CD4-positive, alpha-beta memory T cell (primary cell): ENCODE data around the gene BANF2. TPM values are rescaled to one million over a fixed set of nuclear protein-coding genes. Genes with fewer than 3 reads are reported as not detected.

Source experiments
- CTCF ChIA-PET: fragments of 350-600 bp; sonication (Branson Sonifier 250); formaldehyde crosslinking; loops from one replicate; lab custom pipeline; 2021; ENCODE audit warnings: inconsistent platforms; ENCODE audit not compliant: partially characterized antibody; lab: Charles Lee
- POLR2A ChIA-PET: fragments of 350-600 bp; sonication (Branson Sonifier 250); formaldehyde crosslinking; loops from one replicate; lab custom pipeline; 2021; ENCODE audit not compliant: partially characterized antibody; lab: Charles Lee
- DNase-seq, 5 donors: peaks; one replicate each; pipeline versions ENCODE4 v3.0.0 to v3.0.0-alpha.2; 2020 to 2022; ENCODE audit warnings: mixed read lengths in 1 of 5
- H3K27ac ChIP-seq: one replicate; pipeline ENCODE4 v1.7.0; 2013; ENCODE audit warnings: low read depth, low read length
- H3K27me3 ChIP-seq: 2 replicates; pipeline ENCODE4 v1.7.0; 2013; ENCODE audit warnings: mild to moderate bottlenecking, low read length, moderate library complexity; ENCODE audit not compliant: insufficient read depth
- H3K36me3 ChIP-seq: 2 replicates; pipeline ENCODE4 v1.7.0; 2013; ENCODE audit warnings: mild to moderate bottlenecking, low read length, moderate library complexity; ENCODE audit not compliant: insufficient read depth
- H3K4me1 ChIP-seq: 2 replicates; pipeline ENCODE4 v1.7.0; 2013; ENCODE audit warnings: mild to moderate bottlenecking, low read length, moderate library complexity; ENCODE audit not compliant: insufficient read depth
- H3K4me3 ChIP-seq, 2 donors: one replicate each; pipeline ENCODE4 v1.7.0; 2013; ENCODE audit warnings: low read length in 2 of 2, mild to moderate bottlenecking in 1 of 2
- H3K9me3 ChIP-seq, 2 donors: one replicate each; pipeline ENCODE4 v1.7.0; 2013; ENCODE audit warnings: low read length in 2 of 2, control low read depth in 1 of 2; ENCODE audit not compliant: control insufficient read depth in 1 of 2
- H3K27ac Mint-ChIP-seq, 7 donors: one replicate each; pipeline ENCODE4 v1.8.0; 2020 to 2021; ENCODE audit warnings: mixed read lengths in 7 of 7, mild to moderate bottlenecking in 6 of 7, inconsistent platforms in 3 of 7, moderate library complexity in 3 of 7
- H3K27me3 Mint-ChIP-seq, 2 donors: one replicate each; pipeline ENCODE4 v1.8.0; 2020 to 2021; ENCODE audit warnings: mixed read lengths in 2 of 2
- H3K36me3 Mint-ChIP-seq, 2 donors: one replicate each; pipeline ENCODE4 v1.8.0; 2020 to 2021; ENCODE audit warnings: mixed read lengths in 2 of 2, inconsistent platforms in 1 of 2, mild to moderate bottlenecking in 1 of 2
- H3K4me1 Mint-ChIP-seq, 4 donors: one replicate each; pipeline ENCODE4 v1.8.0; 2020 to 2021; ENCODE audit warnings: mixed read lengths in 4 of 4, mild to moderate bottlenecking in 1 of 4
- H3K4me3 Mint-ChIP-seq, 8 donors: one replicate each; pipeline ENCODE4 v1.8.0; 2020 to 2021; ENCODE audit warnings: mixed read lengths in 8 of 8, mild to moderate bottlenecking in 7 of 8, moderate library complexity in 6 of 8, inconsistent platforms in 3 of 8
- H3K9me3 Mint-ChIP-seq, 8 donors: one replicate each; pipeline ENCODE4 v1.8.0; 2020 to 2021; ENCODE audit warnings: mixed read lengths in 8 of 8, mild to moderate bottlenecking in 5 of 8, inconsistent platforms in 3 of 8, moderate library complexity in 1 of 8
- intact Hi-C: fragments of 100-400 bp; cut with micrococcal nuclease; formaldehyde crosslinking; loops from one replicate; pipeline ENCODE4 v1.15.1; 2023
- polyA plus RNA-seq, 2 donors: library from polyadenylated mRNA; unstranded; fragments of 300-500 nt; fragmentation: Illumina TruSeq; gene quantifications; one replicate each; pipeline ENCODE4 v1.2.3, GENCODE V29; 2021
- total RNA-seq, 2 experiments: library from RNA; stranded (reverse); gene quantifications; one replicate each; pipeline ENCODE4 v1.2.3, GENCODE V29; 2021

Gene BANF2
- total and polyA plus RNA-seq, 4 experiments from 2014 or later: not detected

DNA sequence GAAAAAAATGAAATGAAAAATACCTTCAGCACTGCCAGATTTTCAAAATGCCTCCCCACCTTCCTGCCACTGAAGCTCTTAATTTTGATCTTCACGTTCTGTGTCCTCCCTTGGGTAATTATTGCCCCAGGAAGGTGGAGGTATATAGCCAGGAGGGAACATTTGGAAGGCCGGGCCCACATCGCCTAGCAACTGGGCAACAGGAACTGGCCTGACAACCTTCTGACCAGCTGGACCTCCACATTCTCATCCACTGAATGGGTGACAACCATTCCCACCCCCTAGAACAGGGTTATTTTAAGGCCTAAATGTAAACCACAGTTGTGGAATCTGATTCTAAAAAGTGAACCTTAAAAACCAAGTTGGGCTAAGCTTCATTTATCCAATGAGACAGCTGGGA lies 20.9 kb upstream of the BANF2 start:
- DNase-seq: no peak
- Histone ChIP-seq H3K36me3 (no peaks in the 10 kb centered on the region), H3K9me3 (no peaks in the 10 kb centered on the region), H3K27ac (no peak overlapping the region), H3K27me3 (no peaks in the 10 kb centered on the region), H3K4me1 (peaks cover 22% of the 10 kb centered on the region), H3K4me3 (no peak overlapping the region)
- Mint-ChIP-seq H3K36me3 (peaks cover 0 to 12% of the 10 kb centered on the region in 2 donors), H3K27me3 (peaks cover 2 to 5% of the 10 kb centered on the region in 2 donors), H3K4me1 (peaks cover 16 to 36% (median 26%) of the 10 kb centered on the region in 4 donors), H3K9me3 (no peaks in the 10 kb centered on the region), H3K4me3 (no peak overlapping the region), H3K27ac (peak overlapping the region in 2 of 7 donors; percentile 62 to 90)
- ChIA-PET CTCF (interaction anchor here (1.0 to 6.3 kb wide), 4 partner anchors 107 to 318 kb away, joined by 5 to 53 read pairs (median 14); no protein-coding TSS in a partner anchor), POLR2A (no interaction called here)
- intact Hi-C loops: no loop called here

DNA sequence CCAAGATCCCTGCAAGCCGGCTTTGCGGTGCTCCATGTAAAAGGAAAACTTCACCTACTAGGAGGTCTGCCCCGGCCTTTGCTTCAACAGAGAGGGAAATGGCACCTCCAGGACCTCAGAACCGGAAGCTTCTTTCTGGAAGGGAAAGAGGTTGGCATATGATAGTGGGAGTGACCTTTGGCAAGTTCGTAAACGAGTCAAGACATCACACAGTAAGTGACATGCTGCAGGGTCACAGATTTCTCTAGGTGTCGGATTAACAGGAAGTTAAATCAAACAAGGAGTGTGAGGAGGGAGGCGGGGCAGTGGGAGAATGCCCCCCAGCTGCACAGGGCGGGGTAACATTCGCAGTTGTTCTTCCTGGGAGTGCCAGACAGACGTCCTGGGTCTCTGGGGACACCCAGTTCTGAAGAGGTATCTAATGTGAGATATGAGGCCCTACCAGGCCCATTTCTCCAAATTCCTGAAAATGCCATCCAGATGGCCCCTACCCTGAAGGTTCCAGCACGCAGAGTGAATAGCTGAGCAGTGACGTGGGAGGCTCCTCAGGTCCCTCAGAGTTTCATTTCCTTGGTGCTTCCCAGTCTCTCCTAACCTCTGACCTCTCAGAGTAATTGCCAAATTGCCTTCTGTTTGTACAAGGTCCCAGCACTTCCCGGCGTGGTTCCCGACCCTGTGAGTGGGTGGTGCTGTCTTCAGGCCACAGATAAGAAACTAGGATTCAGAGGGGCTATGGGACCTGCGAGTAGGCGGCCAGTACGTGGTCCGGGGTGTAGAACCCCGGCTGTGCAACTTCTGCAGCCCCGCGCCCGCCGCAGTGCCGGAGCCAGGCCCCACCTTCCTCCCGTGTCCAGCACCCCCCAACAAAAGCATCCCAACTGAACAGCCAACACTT lies 19.6 kb upstream of the BANF2 start:
- H3K9me3 Mint-ChIP-seq: no peaks in the 10 kb centered on the region
- peaks cover 7 to 10% of the 10 kb centered on the region in 2 donors for H3K27me3 Mint-ChIP-seq
- ChIA-PET CTCF (interaction anchor here (0.6 to 6.3 kb wide), 12 partner anchors 11 to 317 kb away, joined by 3 to 53 read pairs (median 6); no protein-coding TSS in a partner anchor), POLR2A (interaction anchor here (0.5 to 4.2 kb wide), 5 partner anchors 14 to 316 kb away, joined by 3 to 77 read pairs (median 3); partner anchors contain the start of genes DSTN, MGME1 and SNX5)
- Histone ChIP-seq H3K4me1 (peaks cover 22% of the 10 kb centered on the region), H3K27me3 (no peaks in the 10 kb centered on the region), H3K4me3 (peak overlapping the region in 1 of 2 donors; percentile 19), H3K27ac (peak overlapping the region; percentile 45), H3K36me3 (no peaks in the 10 kb centered on the region), H3K9me3 (no peaks in the 10 kb centered on the region)
- peaks cover 0 to 12% of the 10 kb centered on the region in 2 donors for H3K36me3 Mint-ChIP-seq
- peaks cover 12 to 32% (median 24%) of the 10 kb centered on the region in 4 donors for H3K4me1 Mint-ChIP-seq
- H3K4me3 Mint-ChIP-seq: peak overlapping the region; percentile 74 to 90 (median 84)
- H3K27ac Mint-ChIP-seq: peak overlapping the region; percentile 50 to 90 (median 74)
- no peak for DNase-seq
- intact Hi-C loops: no loop called here

DNA sequence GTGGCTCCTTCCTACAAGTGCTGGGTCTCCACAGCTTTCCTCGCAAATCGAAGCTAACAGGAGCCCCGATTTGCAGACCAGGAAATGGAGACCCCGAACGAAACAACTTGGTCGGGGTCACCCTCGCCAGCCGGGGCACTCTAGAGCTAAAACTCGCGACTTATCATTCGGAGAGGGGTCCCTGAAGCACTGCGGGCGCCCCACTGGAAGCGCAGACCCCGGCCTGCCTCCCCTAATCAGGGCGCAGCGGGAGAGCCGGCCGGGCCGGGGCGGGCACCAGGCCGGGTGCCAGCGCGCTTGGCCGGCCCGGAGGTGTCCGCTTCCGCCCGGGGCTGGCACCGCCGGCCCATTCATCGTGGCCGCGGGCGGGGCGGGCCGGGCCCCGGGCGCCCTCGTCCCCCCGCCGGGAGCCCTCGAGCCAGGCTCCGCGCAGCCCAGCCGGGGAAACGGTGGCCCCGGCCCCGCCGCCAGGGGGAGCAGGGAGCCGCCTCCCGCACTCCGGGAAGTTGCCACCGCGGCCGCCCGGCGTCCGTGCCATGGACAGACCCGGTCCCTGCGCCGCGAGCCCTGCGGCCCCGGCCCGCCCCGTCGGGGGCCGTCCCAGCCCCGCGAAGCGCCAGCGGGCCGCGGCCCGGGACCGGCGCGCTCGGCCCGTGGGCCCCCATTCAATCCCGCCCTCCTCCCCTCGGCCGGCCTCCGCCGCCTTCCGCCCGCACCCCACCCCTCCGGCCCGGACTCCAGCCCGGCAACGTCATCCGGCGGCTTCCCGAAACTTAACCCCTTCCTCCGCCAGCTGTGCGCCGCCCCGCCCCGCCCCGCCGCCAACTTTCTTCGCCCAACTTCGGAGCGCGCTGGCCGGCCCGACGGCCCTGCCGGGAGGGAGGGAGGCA lies 18.7 kb upstream of the BANF2 start:
- H3K4me3 ChIP-seq: peak overlapping the region in 1 of 2 donors; percentile 39
- intact Hi-C loops: loop anchor here (1.0 kb wide), 1 partner anchor 315 kb away; no protein-coding TSS in a partner anchor
- H3K27me3 ChIP-seq: no peaks in the 10 kb centered on the region
- no peaks in the 10 kb centered on the region for H3K36me3 ChIP-seq
- peaks cover 12 to 28% (median 20%) of the 10 kb centered on the region in 4 donors for H3K4me1 Mint-ChIP-seq
- peaks cover 0 to 11% of the 10 kb centered on the region in 2 donors for H3K36me3 Mint-ChIP-seq
- peaks cover 22% of the 10 kb centered on the region for H3K4me1 ChIP-seq
- H3K27ac ChIP-seq: peak overlapping the region; percentile 45
- ChIA-PET POLR2A (interaction anchor here (0.7 to 4.2 kb wide), 11 partner anchors 10 to 607 kb away, joined by 3 to 77 read pairs (median 6); partner anchors contain the start of genes DSTN, KAT14, MGME1 and PET117), CTCF (interaction anchor here (0.9 to 6.3 kb wide), 21 partner anchors 7 to 316 kb away, joined by 3 to 53 read pairs (median 8); partner anchors contain the start of genes BANF2, DSTN, MGME1 and SNX5)
- no peaks in the 10 kb centered on the region for H3K9me3 ChIP-seq
- H3K27ac Mint-ChIP-seq: peak overlapping the region; percentile 13 to 90 (median 72)
- H3K4me3 Mint-ChIP-seq: peak overlapping the region; percentile 74 to 90 (median 84)
- H3K9me3 Mint-ChIP-seq: peaks cover 0 to 2% (median 0%) of the 10 kb centered on the region in 8 donors
- peaks cover 10 to 14% of the 10 kb centered on the region in 2 donors for H3K27me3 Mint-ChIP-seq
- peak; percentile 71 to 80 (median 73) for DNase-seq

DNA sequence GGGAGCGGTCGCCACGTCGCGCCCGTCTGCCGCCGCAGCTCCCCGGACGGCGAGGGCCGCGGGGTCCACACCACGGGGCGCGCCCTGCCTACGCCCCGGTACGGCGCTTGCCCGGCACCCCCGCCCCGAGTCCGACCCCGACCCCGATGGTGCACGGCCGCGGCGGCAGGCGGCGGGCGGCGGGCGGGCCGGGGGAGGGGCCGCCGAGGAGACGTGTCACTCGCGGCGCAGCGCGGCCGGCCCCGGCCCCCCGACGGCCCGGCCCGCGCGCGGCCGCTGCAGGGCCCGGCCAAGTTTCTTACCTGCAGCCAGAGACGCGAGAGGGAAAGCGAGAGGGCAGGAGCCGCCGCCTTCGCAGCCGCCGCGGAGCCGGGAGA lies 18.1 kb upstream of the BANF2 start:
- intact Hi-C loops: loop anchor here (1.0 to 2.0 kb wide), 12 partner anchors 71 to 825 kb away; partner anchors contain the start of genes DSTN, KAT14, MGME1 and PET117
- peaks cover 22% of the 10 kb centered on the region for H3K4me1 ChIP-seq
- DNase-seq: no peak
- Mint-ChIP-seq H3K36me3 (peaks cover 0 to 10% of the 10 kb centered on the region in 2 donors), H3K27me3 (peaks cover 15 to 19% of the 10 kb centered on the region in 2 donors), H3K27ac (peak overlapping the region in 4 of 7 donors; percentile 61 to 86 (median 79)), H3K4me1 (peaks cover 10 to 28% (median 20%) of the 10 kb centered on the region in 4 donors), H3K9me3 (peaks cover 0 to 7% (median under 1%) of the 10 kb centered on the region in 8 donors), H3K4me3 (peak overlapping the region; percentile 73 to 92 (median 88))
- H3K9me3 ChIP-seq: no peaks in the 10 kb centered on the region
- H3K4me3 ChIP-seq: peak overlapping the region in 1 of 2 donors; percentile 79
- H3K27ac ChIP-seq: no peak overlapping the region
- H3K27me3 ChIP-seq: no peaks in the 10 kb centered on the region
- H3K36me3 ChIP-seq: no peaks in the 10 kb centered on the region
- ChIA-PET CTCF (interaction anchor here (0.7 to 6.3 kb wide), 39 partner anchors 8 to 789 kb away, joined by 3 to 53 read pairs (median 5); partner anchors contain the start of genes BANF2, DSTN, MGME1 and SNX5), POLR2A (interaction anchor here (0.9 to 4.2 kb wide), 18 partner anchors 8 to 785 kb away, joined by 3 to 77 read pairs (median 3); partner anchors contain the start of genes BFSP1, DSTN, DZANK1 and KAT14)

DNA sequence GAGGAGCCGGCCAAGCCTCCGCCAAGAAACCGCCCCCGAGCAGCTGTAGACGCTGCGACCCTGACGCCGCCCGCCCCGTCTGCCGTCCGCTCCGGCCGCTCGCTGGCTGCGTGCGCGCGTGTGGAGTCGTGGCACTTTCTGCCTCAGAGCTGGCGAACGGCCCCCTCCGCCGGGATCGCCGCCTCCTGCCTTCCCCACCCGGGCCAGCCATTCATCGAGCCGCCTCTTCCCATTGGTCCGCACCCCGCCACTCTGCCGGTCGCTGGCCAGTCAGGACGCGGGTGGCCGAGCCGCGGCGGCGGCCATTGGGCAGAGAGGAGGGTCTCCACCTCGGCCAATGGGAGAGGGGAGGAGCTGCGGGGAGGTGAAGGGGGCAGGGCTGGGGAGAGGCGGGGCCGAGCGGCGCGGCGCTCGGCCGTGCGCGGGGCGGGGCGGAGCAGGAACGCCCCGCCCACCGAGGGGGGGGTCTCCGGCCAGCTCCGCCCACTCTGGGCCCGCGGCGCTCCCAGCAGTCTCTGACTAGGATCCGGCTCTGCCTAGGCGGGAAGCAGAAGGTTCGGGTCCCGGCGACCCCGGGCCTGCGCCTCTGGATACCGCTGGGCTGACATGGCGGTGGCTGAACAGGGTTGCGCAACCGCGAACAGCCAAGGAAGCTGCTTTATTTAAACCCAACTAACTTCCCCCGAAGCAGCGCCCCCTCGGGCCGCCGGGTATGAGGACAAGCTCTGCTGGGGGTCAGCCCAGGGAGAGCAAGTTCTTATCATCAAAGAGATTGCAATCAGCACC lies 17.5 kb upstream of the BANF2 start, which contains the start of gene RRBP1:
Gene RRBP1, minus strand, starts transcription at position 140 of the 786 bp plus-strand sequence. CDS start 21,735 bp downstream, outside the sequence.
- POLR2A ChIA-PET: interaction anchor here (0.6 to 4.2 kb wide), 24 partner anchors 9 to 1112 kb away, joined by 3 to 77 read pairs (median 4); partner anchors contain the start of genes BFSP1, DSTN, DZANK1 and KAT14
- Mint-ChIP-seq H3K36me3 (peaks cover 0 to 10% of the 10 kb centered on the region in 2 donors), H3K4me1 (peaks cover 10 to 28% (median 20%) of the 10 kb centered on the region in 4 donors), H3K4me3 (peak within 1 kb of the TSS; percentile 81 to 94 (median 90)), H3K27ac (peak within 1 kb of the TSS; percentile 71 to 96 (median 87)), H3K9me3 (peaks cover 0 to 7% (median 2%) of the 10 kb centered on the region in 8 donors), H3K27me3 (peaks cover 19 to 24% of the 10 kb centered on the region in 2 donors)
- Histone ChIP-seq H3K9me3 (no peaks in the 10 kb centered on the region), H3K4me3 (peak within 1 kb of the TSS; percentile 79 to 81), H3K4me1 (peaks cover 22% of the 10 kb centered on the region), H3K27me3 (peaks cover 3% of the 10 kb centered on the region), H3K27ac (peak within 1 kb of the TSS; percentile 63), H3K36me3 (no peaks in the 10 kb centered on the region)
- intact Hi-C loops: loop anchor here (1.0 to 2.0 kb wide), 11 partner anchors 71 to 825 kb away; partner anchors contain the start of genes DSTN, KAT14, MGME1 and PET117
- CTCF ChIA-PET: interaction anchor here (0.7 to 6.3 kb wide), 51 partner anchors 9 to 788 kb away, joined by 3 to 53 read pairs (median 4); partner anchors contain the start of genes BANF2, DSTN, MGME1 and SNX5
- peak; percentile 97 to 98 (median 98) for DNase-seq
